ENCODE results near the gene CHCHD3.

The CHCHD3 gene

DNA sequence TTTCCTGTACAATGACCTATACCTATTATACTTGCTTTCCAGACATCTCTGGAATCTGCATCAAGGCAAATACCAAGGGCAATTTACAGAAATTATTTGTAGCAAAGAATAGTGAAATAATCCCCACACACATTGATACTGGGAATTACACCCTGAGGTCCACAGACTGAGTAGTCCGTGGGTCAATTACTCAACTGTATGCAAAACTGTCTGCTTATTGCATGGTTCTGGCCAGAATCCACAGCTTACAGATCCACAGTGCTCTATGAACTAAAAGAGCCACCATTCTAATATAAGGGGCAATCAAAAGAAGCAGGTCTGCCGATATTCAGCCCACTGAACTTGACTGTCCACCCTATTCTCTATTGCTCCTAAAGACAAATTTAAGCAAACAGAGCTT is 5.7 kb downstream of the CHCHD3 start:
- H3K27me3 ChIP-seq (ENCODE audit: control insufficient read depth, insufficient read depth, low read length), result no peaks in the 10 kb centered on the region
- H3K9me3 ChIP-seq (ENCODE audit: control insufficient read depth, low read depth, low read length), result no peaks in the 10 kb centered on the region
- no peak overlapping the region for H3K27ac ChIP-seq (ENCODE audit: low read length)
- H3K9ac ChIP-seq (ENCODE audit: low read length), result no peak overlapping the region
- H3K36me3 ChIP-seq (ENCODE audit: control insufficient read depth, low read depth, low read length), result no peaks in the 10 kb centered on the region
- peaks cover 30% of the 10 kb centered on the region for H3K4me1 ChIP-seq (ENCODE audit: control insufficient read depth, low read depth, low read length)
- no peak overlapping the region for H3K4me3 ChIP-seq (ENCODE audit: low read length)

DNA sequence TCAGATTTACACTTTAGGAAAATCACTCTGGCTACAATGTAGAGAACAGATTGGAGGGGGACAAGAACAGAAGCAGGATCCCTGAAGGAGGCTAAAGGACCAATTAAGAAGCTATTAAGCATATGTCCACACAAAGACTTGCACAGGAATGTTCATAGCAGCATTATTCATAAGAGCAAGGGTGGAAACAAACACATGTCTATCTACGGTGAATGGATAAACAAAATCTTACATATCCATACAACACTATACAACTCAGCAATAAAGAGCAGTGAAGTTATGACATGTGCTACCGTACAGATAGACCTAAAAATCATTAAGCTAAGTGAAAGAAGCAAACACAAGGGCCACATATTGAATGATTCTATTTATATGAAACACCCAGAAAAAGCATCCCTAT is 10.4 kb downstream of the CHCHD3 start:
- peaks cover 7% of the 10 kb centered on the region for H3K4me1 ChIP-seq (ENCODE audit: control insufficient read depth, low read depth, low read length)
- no peaks in the 10 kb centered on the region for H3K9me3 ChIP-seq (ENCODE audit: control insufficient read depth, low read depth, low read length)
- H3K4me3 ChIP-seq (ENCODE audit: low read length), result no peak overlapping the region
- H3K27me3 ChIP-seq (ENCODE audit: control insufficient read depth, insufficient read depth, low read length), result no peaks in the 10 kb centered on the region
- H3K27ac ChIP-seq (ENCODE audit: low read length), result no peak overlapping the region
- H3K9ac ChIP-seq (ENCODE audit: low read length), result no peak overlapping the region
- H3K36me3 ChIP-seq (ENCODE audit: control insufficient read depth, low read depth, low read length), result peaks cover 13% of the 10 kb centered on the region

DNA sequence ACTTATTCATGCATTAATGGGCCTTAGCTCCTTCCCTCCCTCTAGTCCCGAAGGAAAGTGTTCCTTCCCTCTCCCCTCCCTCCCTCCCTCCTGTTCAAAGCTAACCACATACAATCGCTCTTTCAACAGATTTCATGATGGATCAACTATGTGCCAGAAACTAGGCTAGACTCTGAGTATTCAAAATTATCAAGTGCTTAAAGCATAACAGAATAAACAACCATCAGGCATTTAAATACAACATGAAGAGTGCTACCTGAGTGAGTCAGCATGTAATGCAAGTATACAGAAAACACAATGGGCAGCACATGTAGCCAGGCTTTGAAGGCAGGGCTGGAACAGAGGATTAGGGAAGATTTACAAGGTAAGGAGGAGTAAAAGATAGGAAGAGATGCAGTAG is 11.3 kb downstream of the CHCHD3 start:
- Histone ChIP-seq H3K9me3 (ENCODE audit: control insufficient read depth, low read depth, low read length) (no peaks in the 10 kb centered on the region), H3K9ac (ENCODE audit: low read length) (no peak overlapping the region), H3K27ac (ENCODE audit: low read length) (peak overlapping the region; percentile 33), H3K4me3 (ENCODE audit: low read length) (no peak overlapping the region), H3K27me3 (ENCODE audit: control insufficient read depth, insufficient read depth, low read length) (no peaks in the 10 kb centered on the region), H3K36me3 (ENCODE audit: control insufficient read depth, low read depth, low read length) (peaks cover 13% of the 10 kb centered on the region), H3K4me1 (ENCODE audit: control insufficient read depth, low read depth, low read length) (peaks cover 7% of the 10 kb centered on the region)

DNA sequence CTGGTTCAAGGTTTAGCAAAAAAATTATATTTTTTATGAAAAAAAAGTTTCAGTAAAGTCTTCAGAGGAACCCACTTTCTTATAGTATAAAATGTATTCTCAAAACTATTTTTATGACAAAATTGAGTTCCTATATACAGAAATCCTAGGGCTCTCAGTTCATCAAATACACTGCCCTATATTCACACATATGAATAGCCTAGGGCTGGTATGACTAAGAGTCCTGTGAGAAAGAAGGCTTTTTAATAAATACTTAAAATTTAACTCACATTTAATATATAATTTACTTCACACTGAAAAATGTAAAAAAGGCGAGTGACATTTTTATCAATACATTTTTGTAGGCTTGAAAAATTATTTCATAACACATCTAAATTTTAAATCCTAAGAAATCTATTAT is 16.6 kb downstream of the CHCHD3 start:
- no peaks in the 10 kb centered on the region for H3K4me1 ChIP-seq (ENCODE audit: control insufficient read depth, low read depth, low read length)

DNA sequence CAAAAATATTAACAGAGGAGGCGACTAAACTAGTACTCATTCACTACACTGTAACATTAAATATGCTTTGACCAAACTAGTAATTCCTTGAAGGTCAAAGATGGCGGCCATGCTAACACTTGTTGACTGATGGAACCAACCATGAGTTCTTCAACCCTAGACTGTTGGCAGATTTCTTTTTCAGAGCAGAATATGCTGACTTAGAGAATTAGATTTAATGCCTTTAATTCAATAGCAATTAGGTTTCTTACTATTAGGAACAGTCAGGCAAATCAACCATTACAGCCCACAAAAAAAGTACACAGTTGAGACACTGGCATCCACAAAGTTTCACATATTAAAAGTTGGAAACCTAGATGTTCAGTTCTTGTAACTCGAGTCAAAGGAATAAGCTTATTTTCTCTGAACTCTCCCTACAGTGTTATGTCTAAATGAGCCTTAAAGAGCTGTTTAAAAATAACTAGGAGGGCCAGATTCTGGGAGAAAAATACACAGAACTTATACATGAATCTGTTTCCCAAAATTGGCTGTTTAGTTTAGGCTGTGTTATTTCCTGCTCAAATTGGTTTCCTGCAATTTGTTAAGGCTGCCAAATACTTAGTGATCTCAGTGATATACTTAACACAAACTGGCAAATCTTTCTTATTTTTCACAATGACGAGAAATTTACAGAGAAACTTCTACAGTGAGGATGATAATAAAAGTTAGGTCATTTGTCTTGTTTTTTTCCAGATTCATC is 17.6 kb downstream of the CHCHD3 start:
- H3K36me3 ChIP-seq (ENCODE audit: control insufficient read depth, low read depth, low read length), result peaks cover 13% of the 10 kb centered on the region
- H3K9me3 ChIP-seq (ENCODE audit: control insufficient read depth, low read depth, low read length), result no peaks in the 10 kb centered on the region
- H3K27me3 ChIP-seq (ENCODE audit: control insufficient read depth, insufficient read depth, low read length), result no peaks in the 10 kb centered on the region
- no peak overlapping the region for H3K4me3 ChIP-seq (ENCODE audit: low read length)
- H3K9ac ChIP-seq (ENCODE audit: low read length), result no peak overlapping the region
- H3K27ac ChIP-seq (ENCODE audit: low read length), result no peak overlapping the region
- peaks cover under 1% of the 10 kb centered on the region for H3K4me1 ChIP-seq (ENCODE audit: control insufficient read depth, low read depth, low read length)

More for the DNA sequence above, 16.6 kb downstream of the CHCHD3 start:
- Histone ChIP-seq H3K9me3 (ENCODE audit: control insufficient read depth, low read depth, low read length) (no peaks in the 10 kb centered on the region), H3K27ac (ENCODE audit: low read length) (no peak overlapping the region), H3K9ac (ENCODE audit: low read length) (no peak overlapping the region), H3K27me3 (ENCODE audit: control insufficient read depth, insufficient read depth, low read length) (no peaks in the 10 kb centered on the region), H3K36me3 (ENCODE audit: control insufficient read depth, low read depth, low read length) (peaks cover 13% of the 10 kb centered on the region), H3K4me3 (ENCODE audit: low read length) (no peak overlapping the region)

DNA sequence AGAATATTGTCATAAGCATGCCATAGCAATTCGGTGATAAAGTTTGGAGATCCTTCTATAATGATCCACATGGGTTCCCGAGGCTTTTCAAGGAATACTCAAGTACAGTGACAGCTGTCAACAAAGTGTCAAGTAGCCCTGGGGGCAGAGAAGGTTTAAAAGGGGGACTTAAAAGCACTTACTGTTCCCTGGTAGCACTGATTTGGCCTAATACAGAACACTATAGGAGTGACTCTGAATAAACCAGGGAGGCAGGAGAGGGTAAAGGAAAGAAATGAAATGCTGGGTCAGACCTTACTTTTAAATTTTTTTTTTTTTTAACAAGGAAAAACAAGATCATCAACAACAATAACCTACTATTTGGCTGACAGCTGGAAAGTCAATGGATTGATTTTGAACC is 20.1 kb downstream of the CHCHD3 start:
- Histone ChIP-seq H3K4me3 (ENCODE audit: low read length) (no peak overlapping the region), H3K4me1 (ENCODE audit: control insufficient read depth, low read depth, low read length) (peaks cover 3% of the 10 kb centered on the region), H3K36me3 (ENCODE audit: control insufficient read depth, low read depth, low read length) (no peaks in the 10 kb centered on the region), H3K27ac (ENCODE audit: low read length) (no peak overlapping the region), H3K27me3 (ENCODE audit: control insufficient read depth, insufficient read depth, low read length) (no peaks in the 10 kb centered on the region), H3K9ac (ENCODE audit: low read length) (no peak overlapping the region), H3K9me3 (ENCODE audit: control insufficient read depth, low read depth, low read length) (no peaks in the 10 kb centered on the region)

DNA sequence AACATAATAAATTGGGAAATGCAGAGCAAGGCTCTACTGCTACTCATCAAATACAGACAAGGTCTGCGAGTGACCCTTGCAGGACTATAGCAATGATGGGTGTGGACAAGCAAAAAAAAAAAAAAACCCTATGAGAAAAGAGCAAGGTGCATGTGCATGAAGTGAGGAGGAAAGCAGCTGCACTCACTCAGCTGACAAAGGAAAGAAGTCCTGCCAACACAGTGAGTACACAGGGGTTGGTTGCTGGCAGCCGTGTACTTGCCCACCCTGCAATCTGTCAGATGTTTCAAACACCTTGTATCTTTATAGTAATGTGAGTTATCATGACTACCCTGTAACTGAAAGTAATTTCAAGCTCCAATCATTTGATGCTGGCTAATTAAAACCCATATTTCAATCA is 20.5 kb downstream of the CHCHD3 start:
- Histone ChIP-seq H3K4me1 (ENCODE audit: control insufficient read depth, low read depth, low read length) (peaks cover 3% of the 10 kb centered on the region), H3K36me3 (ENCODE audit: control insufficient read depth, low read depth, low read length) (no peaks in the 10 kb centered on the region), H3K27me3 (ENCODE audit: control insufficient read depth, insufficient read depth, low read length) (no peaks in the 10 kb centered on the region), H3K4me3 (ENCODE audit: low read length) (no peak overlapping the region), H3K9me3 (ENCODE audit: control insufficient read depth, low read depth, low read length) (no peaks in the 10 kb centered on the region), H3K9ac (ENCODE audit: low read length) (no peak overlapping the region), H3K27ac (ENCODE audit: low read length) (no peak overlapping the region)

DNA sequence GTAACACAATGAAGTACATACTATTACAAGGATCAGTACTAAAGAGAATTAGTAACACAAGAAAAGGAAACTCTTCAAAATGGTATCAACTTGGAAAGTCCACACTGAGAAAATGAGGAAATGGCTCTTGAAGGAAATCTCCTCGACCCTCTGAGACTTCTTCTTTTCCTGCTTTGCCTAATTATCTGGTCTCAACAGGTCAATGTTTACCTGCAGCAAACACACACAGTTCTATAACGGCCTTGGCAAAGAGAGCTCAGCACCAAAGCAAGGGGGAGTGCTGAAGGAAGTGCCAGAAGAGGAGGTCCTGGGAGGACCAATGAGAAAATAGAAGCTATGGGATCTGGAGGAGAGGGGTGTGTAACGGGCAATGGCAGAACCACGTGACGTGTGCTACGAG is 21.9 kb downstream of the CHCHD3 start:
- no peak overlapping the region for H3K9ac ChIP-seq (ENCODE audit: low read length)
- H3K36me3 ChIP-seq (ENCODE audit: control insufficient read depth, low read depth, low read length), result no peaks in the 10 kb centered on the region
- H3K27ac ChIP-seq (ENCODE audit: low read length), result no peak overlapping the region
- H3K4me3 ChIP-seq (ENCODE audit: low read length), result no peak overlapping the region
- no peaks in the 10 kb centered on the region for H3K27me3 ChIP-seq (ENCODE audit: control insufficient read depth, insufficient read depth, low read length)
- H3K9me3 ChIP-seq (ENCODE audit: control insufficient read depth, low read depth, low read length), result no peaks in the 10 kb centered on the region
- H3K4me1 ChIP-seq (ENCODE audit: control insufficient read depth, low read depth, low read length), result peaks cover 3% of the 10 kb centered on the region

DNA sequence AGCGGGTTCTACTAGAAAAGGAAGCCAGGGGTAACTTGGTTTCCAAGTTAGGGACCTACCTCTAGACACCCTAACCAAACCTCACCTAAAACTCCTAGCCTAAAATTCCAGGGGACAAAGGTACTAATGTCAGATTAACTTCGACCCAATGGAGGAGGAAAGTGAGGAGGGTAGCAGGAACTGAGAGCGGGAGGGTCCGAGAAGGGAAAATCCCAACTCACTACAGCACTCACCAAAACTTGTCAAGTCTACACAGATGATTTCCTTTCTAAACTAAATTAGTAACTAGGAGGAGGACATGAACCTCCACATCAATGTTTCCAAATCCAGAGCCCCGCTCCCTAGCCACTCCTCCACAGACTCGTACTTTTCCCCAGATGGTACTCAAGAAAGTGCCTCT is 22.6 kb downstream of the CHCHD3 start:
- Histone ChIP-seq H3K4me3 (ENCODE audit: low read length) (no peak overlapping the region), H3K4me1 (ENCODE audit: control insufficient read depth, low read depth, low read length) (peaks cover 3% of the 10 kb centered on the region), H3K27me3 (ENCODE audit: control insufficient read depth, insufficient read depth, low read length) (no peaks in the 10 kb centered on the region), H3K9me3 (ENCODE audit: control insufficient read depth, low read depth, low read length) (no peaks in the 10 kb centered on the region), H3K27ac (ENCODE audit: low read length) (no peak overlapping the region), H3K9ac (ENCODE audit: low read length) (no peak overlapping the region), H3K36me3 (ENCODE audit: control insufficient read depth, low read depth, low read length) (no peaks in the 10 kb centered on the region)

DNA sequence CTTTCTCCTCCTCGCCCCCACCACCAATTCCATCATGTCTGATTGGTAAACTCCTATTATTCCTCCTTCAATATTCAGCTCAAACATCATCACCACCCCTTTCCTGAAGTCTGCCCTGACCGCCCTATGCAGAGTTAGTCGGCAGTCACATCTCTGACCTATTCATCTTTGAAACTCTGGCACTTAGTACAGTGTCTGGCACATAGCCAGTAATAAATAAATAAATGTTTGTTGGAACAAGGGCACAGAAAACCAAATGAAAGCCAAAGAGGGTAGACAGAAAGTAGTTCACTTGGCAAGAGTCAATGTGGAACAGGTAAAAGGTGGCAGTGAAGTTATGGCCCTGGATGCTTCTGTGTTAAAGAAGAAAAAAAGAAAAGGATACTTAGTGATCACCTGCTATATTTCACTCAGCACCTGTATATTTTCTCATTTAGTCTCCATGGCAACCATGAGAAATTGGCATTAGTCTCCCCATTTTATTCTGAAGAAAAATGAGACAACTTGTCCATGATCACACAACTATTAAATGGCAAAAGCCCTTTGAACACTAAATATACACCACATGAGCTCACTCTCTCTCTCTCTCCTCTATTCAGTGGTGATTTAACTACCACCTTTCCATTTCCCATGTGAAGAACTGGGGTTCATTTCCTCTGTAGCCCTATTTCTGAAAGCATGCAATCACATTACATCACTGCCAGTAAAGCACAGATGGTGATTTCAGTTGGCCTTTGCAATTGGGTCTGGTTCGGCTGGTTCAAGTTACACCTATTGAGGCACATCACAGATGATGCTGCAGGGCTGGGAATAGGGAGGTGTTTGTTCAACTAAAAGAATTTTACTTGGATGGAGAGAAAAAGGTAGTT is 25.3 kb downstream of the CHCHD3 start:
- H3K36me3 ChIP-seq (ENCODE audit: control insufficient read depth, low read depth, low read length), result no peaks in the 10 kb centered on the region
- H3K27me3 ChIP-seq (ENCODE audit: control insufficient read depth, insufficient read depth, low read length), result no peaks in the 10 kb centered on the region
- no peaks in the 10 kb centered on the region for H3K9me3 ChIP-seq (ENCODE audit: control insufficient read depth, low read depth, low read length)
- H3K27ac ChIP-seq (ENCODE audit: low read length), result no peak overlapping the region
- H3K4me3 ChIP-seq (ENCODE audit: low read length), result no peak overlapping the region
- H3K9ac ChIP-seq (ENCODE audit: low read length), result no peak overlapping the region
- peaks cover 9% of the 10 kb centered on the region for H3K4me1 ChIP-seq (ENCODE audit: control insufficient read depth, low read depth, low read length)

DNA sequence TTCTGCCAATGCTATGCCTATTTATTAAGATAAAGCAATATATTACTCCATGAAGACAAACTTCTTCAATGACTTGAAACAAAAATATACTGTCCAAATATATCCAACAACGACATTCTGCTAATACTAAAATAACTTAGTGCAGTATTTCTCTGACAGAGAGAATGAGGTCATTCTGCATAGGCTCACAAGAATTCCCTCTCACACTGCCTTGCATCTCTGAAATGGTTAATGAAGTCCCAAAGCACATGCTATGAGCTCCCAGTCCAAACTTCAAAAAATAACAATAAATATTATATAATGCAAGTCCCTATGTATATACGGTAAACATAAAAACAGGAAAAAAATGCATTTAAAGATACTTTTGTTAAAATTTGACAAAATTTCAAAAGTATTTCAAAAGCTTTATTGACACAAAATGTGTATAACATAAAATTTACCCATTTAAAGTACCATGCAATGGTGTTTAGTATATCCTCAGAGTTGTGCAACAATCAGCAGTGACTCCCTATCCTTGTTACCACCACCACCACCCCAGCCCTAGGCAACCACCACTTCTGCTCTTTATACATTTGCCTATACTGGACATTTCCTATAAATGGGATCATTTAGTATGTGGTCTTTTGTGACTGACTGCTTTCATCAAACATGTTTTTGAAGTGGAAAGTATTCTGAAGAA is 27.6 kb downstream of the CHCHD3 start:
- H3K27ac ChIP-seq (ENCODE audit: low read length), result no peak overlapping the region
- H3K4me3 ChIP-seq (ENCODE audit: low read length), result no peak overlapping the region
- no peaks in the 10 kb centered on the region for H3K9me3 ChIP-seq (ENCODE audit: control insufficient read depth, low read depth, low read length)
- no peak overlapping the region for H3K9ac ChIP-seq (ENCODE audit: low read length)
- no peaks in the 10 kb centered on the region for H3K36me3 ChIP-seq (ENCODE audit: control insufficient read depth, low read depth, low read length)
- H3K27me3 ChIP-seq (ENCODE audit: control insufficient read depth, insufficient read depth, low read length), result no peaks in the 10 kb centered on the region
- peaks cover 12% of the 10 kb centered on the region for H3K4me1 ChIP-seq (ENCODE audit: control insufficient read depth, low read depth, low read length)

All from iPS-18a (cell line).